GM06990 (cell line): ENCODE measurements around the gene COX6B2.
"Not testable (repeated sequence)": the region's sequence is repeated elsewhere in the genome, so short reads cannot be mapped to it uniquely, and the experiment has no call there.

Experiments used
- DNase-seq: peaks from one replicate; pipeline ENCODE4 v3.0.0-alpha.2; 2011; ENCODE audit not compliant: insufficient read length; ENCODE audit errors: extremely low read depth
- H3K27me3 ChIP-seq: replicated peaks from 2 replicates; pipeline ENCODE4 v1.6.0; 2011; ENCODE audit warnings: low read length; ENCODE audit not compliant: control insufficient read depth, insufficient read depth
- H3K36me3 ChIP-seq: 2 replicates; pipeline ENCODE4 v1.5.1; 2011; ENCODE audit warnings: low read length; ENCODE audit not compliant: control insufficient read depth, insufficient read depth
- H3K4me3 ChIP-seq: replicated peaks from 2 replicates; pipeline ENCODE4 v1.5.1; 2011; ENCODE audit warnings: low read depth, mild to moderate bottlenecking, control low read depth, low read length
- CTCF ChIP-seq: IDR thresholded peaks from 2 replicates; pipeline ENCODE4 v1.5.1; 2011; ENCODE audit warnings: low read length, control low read depth, mild to moderate bottlenecking, inconsistent platforms; ENCODE audit not compliant: insufficient read depth, poor library complexity, severe bottlenecking

Gene COX6B2, protein sequence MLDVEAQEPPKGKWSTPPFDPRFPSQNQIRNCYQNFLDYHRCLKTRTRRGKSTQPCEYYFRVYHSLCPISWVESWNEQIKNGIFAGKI

DNA sequence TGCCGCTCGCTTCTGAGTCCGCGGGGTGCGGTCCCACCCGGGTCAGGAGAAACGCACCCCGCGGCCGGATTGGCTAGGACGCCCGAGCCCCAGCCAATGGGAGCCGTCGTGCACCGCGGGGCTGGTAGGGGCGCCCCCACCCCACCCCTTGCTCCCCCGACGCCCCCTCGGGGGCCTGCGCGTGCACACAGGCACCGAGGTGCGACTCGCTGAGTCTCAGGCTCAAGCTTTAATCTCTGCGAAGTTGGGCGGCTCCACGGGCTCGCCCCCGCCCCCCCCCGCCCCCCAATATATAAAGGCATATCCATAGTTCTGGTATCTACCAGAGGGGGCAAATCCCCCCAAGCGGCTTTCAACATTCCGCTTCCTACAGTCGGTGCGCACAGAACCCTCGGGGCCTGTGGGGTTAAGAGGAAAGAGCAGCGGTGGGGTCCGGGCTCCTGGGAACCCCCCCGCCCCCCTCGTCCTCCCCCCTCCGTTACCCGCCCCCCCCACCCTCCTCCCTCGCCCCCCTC lies at the start of gene COX6B2:
Gene COX6B2, minus strand, starts transcription at position 22 of the 515 bp plus-strand sequence. CDS start 198 bp downstream, outside the sequence.
- Histone ChIP-seq H3K27me3 (peaks cover 2% of the 10 kb centered on the region), H3K36me3 (no peaks in the 10 kb centered on the region), H3K4me3 (peak within 1 kb of the TSS; percentile 40)
- no peak for TF ChIP-seq CTCF
- no peak for DNase-seq

DNA sequence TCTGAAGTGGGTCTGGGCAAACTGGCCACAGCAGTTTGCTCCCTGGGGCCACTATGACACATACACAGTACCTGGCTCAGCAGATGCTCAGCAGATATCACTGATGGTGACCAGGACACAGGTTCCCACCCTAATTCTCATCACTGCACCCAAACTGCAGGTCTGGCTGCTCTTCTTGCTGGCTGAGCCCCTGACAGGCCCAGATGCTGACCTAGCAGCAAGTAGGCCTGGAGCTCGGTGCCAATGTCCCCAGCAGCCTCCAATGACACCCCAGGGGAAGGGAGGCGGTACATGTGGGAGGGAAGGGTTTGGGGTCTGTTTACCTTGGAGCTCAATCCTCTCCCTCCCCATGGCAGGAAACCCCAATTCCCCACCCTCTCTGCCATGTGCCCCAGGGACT lies 48.0 kb upstream of the COX6B2 start:
- peaks cover 34% of the 10 kb centered on the region for H3K36me3 ChIP-seq

DNA sequence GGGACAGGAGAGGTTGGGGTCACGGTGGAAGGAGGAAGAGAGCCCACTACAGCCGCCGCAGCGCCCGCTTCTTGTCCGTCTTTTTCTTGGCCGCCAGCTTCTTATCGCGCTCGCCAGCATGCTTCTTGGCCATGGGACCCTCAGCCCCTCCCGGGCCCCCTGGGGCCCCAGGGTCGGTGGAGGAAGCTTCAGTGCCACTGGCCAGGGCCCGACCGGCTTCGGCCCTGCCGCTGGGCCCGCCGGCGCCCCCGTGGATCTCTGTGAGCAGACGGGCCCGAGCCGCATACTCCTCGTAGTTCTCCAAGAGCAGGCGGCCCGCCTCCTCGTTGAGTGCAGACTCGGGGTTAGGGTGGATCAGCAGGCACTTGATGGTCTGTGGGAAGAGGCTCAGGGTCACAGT lies 46.9 kb upstream of the COX6B2 start:
- not testable (repeated sequence) for H3K27me3 ChIP-seq, H3K4me3 ChIP-seq, DNase-seq
- H3K36me3 ChIP-seq, result peaks cover 34% of the 10 kb centered on the region

More for the DNA sequence above, 48.0 kb upstream of the COX6B2 start:
- Histone ChIP-seq H3K4me3 (no peak overlapping the region), H3K27me3 (no peaks in the 10 kb centered on the region)
- no peak for TF ChIP-seq CTCF
- no peak for DNase-seq

- Histone ChIP-seq H3K27me3 (no peaks in the 10 kb centered on the region), H3K4me3 (no peak overlapping the region), H3K36me3 (peaks cover 29% of the 10 kb centered on the region)
- TF ChIP-seq CTCF, result no peak
- no peak for DNase-seq
Measured at GRCh38 chr19:55400281-55401087, 46.0 kb upstream of the COX6B2 start.

GRCh38 chr19:55398200-55398925 lies 43.8 kb upstream of the COX6B2 start:
- Histone ChIP-seq H3K27me3 (no peaks in the 10 kb centered on the region), H3K4me3 (no peak overlapping the region; the same call in 1 of the 2 replicates), H3K36me3 (peaks cover 18% of the 10 kb centered on the region)
- DNase-seq, result no peak
- no peak for TF ChIP-seq CTCF
